HG03039 (cell line): ENCODE measurements around the gene HS2ST1.
"Not testable (repeated sequence)": the region's sequence is repeated elsewhere in the genome, so short reads cannot be mapped to it uniquely, and the experiment has no call there.

Experiments
- ATAC-seq: cut with Tn5 transposase; IDR thresholded peaks from one replicate; pipeline ENCODE4 v1.9.1; 2021; ENCODE audit warnings: mild to moderate bottlenecking, moderate library complexity; ENCODE audit not compliant: unreplicated experiment

The HS2ST1 gene

DNA sequence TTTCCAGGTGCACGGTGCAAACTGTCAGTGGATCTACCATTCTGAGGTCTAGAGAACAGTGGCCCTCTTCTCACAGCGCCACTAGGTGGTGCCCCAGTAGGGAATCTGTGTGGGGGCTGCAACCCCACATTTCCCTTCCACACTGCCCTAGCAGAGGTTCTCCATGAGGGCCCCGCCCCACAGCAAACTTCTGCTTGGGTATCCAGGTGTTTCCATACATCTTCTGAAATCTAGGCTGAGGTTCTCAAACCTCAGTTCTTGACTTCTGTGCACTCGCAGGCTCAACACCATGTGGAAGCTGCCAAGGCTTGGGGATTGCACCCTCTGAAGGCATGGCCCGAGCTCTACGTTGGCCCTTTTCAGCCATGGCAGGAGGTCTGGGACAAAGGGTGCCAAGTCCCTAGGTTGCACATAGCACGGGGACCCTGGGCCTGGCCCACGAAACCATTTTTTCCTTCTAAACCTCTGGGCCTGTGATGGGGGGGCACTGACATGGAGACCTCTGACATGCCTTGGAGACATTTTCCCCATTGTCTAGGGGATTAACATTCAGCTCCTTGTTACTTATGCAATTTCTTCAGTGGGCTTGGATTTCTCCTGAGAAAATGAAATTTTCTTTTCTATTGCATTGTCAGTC is 10.0 kb downstream of the HS2ST1 start:
- ATAC-seq: no peak

DNA sequence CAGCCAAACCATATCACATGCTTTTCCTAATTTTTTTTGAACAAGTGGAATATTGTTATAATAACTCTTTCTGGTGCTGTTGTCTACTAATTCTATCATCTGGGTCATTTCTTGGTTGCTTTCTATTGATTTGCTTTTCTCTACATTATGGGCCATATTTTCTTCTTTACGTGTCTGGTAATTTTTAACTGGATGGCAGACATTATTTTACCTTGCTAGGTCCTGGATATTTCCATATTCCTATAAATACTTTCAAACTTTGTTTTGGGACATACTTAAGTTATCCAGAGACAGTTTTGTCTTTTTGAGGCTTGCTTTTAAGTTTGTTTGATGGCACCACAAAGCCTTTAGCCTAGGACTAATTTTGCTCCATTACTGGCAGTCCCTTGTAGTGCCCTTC is 11.3 kb downstream of the HS2ST1 start:
- ATAC-seq: no peak

DNA sequence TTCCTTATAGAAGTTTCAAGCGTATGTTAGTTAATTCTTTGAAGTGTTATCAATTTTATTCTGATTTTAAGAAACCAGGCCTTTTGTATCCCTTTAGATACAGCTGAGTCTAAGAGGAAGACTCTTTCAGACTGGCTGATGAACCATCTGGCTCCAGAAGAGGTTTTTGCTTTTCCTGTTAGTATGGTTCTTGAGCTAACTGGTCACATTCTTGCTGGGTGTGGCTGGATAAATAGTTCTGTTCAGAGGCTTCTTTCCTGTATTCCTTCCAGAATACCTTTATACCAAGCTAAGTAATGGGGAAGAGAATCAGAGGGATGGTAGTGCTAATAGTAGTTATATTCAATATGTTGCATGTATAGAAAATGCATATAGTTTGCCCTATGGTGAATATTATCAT is 12.4 kb downstream of the HS2ST1 start:
- no peak for ATAC-seq

DNA sequence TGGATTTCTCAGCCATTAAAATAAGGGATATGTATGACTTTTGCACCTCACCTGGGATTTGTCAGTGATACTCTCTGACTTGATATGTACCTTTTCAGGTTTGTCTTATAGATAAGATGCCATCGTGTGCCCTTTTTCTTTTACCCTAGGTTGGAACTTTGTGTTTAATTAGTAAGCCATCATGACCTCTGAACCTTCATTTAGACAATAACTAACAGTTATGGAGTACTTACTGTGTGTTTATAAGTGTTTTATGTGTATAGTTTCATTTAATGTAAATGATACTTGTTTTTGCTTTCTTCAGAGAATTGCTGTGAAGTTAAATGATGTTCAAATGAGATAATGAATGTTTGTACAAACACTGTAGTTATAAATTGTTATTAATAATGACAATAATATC is 14.4 kb downstream of the HS2ST1 start:
- no peak for ATAC-seq

DNA sequence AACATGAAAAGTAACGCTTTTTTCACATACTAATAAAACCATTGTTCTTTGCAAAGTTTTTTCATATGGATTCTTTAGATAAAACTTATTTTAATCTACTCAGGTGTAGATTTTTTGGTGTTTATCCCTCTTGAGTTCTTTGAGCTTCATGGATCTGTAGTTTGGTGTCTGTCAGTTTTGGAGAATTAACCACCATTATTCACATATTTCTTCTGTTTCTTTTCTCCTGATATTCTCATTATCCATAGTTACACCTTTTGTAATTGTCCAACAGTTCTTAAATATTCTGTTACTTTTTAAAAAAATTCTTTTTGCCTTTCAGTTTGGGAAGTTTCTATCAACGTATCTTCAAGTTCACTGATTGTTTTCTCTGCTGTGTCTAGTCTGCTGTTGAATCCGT is 18.6 kb downstream of the HS2ST1 start:
- ATAC-seq: no peak

DNA sequence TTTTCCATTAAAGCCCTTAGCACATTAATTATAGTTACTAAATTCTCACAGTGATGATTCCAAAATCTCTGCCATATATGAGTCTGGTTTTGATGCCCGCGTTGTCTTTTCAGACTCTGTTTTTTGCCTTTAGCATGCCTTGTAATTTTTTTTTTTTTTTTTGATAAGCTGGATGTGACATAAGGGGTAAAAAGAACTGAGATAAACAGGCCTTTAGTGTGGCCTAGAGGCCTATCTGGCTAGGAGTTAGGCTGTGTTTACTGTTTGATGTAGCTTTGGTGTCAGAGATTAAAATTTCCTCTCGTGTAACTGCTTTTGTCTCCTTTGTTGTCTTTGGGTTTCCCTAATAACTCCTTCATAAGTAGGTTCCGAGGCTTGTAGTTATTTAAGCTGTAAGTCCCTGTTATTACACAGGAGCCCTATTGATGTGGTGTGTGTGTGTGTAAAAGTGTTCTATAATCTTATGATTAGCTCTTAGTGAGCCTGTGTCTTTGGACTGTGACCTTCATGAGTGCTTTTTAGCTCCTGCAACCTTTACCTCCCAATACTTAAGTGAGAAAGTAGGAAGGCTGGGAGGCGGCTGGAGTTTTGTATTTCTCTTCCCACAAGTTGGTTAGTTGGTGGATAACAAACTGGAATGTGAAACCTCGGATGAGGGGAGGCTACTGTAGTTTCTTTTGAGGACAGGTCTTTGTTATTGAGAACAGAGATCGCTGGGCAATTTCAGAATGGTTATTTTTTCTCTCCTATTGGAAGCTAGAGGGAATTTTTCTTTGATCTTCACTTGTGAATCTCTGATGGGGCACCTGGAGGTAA is 19.3 kb downstream of the HS2ST1 start:
- no peak for ATAC-seq

DNA sequence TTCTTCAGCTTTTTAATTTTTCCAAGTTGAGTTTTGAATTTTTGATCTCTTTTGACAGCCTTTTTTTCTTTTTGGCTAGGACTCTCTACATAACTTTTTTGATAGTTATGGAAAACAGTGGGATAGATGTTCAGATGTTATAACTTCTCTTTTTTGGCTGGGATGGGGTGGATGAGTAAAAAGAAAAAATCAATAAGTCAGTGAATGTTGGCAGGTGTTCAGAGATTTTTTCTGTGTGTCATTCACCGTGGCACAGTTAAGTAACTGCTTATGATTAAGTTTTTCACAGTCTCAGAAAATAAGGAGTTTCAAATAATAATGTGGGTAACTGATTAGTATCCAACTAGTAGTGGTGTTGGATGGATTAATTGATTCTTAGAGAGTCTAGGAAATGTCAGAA is 24.0 kb downstream of the HS2ST1 start:
- ATAC-seq: no peak

DNA sequence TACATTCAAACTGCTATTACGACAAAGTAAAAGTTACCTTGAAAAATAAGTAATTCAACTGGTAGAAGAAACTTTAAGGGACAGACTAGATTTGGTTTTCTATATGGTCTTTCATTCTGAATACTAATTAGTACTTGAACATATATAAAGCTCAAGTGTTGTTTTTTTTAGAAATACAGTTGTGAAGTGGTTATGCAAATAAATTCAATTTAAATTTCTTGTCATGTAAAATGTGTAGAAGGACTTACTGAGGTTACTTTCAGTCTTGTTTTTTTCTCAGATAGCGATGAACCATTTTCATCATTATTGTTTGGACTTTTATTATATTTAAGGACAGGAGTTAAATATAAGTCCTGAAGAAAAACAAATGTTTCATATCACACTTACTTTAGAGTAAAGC is 24.4 kb downstream of the HS2ST1 start:
- ATAC-seq: no peak

DNA sequence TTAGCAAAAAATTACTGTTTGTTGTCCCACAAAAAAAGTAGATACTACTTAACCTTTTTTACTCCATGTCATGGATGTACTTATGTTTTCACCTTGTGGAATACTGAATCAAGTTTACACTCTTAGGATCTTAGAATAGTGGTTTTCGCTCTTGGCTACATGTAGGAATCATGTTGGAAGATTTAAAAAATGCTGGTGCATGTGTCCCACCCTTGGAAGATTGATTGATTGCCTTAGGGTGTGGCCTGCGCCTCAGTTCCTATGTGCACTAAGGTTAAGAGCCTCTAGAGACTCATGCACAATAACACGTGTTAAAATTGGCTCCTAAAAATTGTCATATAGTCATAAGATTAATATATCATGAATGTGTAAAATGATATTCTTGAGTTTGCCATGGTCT is 25.0 kb downstream of the HS2ST1 start:
- no peak for ATAC-seq

DNA sequence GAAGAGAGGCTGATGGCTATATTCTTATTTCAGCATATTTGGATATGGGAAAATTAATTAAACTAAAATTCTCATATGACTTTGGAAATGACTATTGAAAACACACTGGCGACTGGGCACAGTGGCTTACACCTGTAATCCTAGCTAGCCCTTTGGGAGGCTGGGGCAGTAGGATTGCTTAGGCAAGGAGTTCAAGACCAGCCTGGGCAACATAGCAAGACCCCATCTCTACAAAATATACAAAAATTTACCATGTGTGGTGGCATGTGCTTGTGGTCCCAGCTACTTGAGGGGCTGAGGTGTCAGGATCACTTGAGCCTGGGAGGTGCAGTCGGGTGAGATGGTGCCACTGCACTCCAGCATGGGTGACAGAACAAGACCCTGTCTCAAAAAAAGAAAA is 26.2 kb downstream of the HS2ST1 start:
- no peak for ATAC-seq

DNA sequence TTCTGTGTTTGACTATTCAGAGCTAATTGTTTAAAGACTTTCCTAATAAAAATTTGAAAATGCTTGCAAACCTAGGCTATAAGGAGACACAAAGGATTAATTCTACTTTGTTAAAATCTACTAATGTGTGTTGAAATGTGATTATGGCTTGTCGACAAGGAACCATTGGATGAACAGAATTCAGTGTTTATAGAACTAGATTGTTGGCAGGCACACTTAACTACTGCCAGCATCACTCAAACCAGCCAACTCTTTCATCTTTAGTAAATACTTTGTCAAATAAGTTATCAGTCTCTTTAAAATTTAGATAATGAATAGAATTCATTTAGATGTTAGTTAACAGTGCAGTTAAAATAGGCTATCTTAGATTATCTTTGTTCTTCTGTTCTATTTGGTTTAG is 27.6 kb downstream of the HS2ST1 start:
- ATAC-seq: no peak

DNA sequence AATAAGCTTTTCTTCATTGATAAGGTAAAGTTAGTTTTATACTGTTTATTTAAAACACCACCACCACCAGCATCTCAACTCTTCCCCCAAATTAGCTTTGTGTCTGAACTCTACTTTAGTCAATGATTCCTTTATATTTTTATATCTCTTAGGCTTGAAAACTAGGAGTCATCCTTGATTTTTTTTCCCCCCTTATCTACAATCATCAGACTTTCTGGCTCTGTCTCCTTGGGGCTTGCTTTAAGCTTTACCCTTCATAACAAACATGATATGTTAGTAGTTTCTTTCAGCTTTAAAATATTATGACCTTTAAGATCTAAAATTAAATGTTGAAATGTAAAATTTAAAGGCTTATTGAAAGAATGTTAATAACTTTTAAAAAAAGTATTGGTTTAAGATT is 28.3 kb downstream of the HS2ST1 start:
- ATAC-seq: no peak

DNA sequence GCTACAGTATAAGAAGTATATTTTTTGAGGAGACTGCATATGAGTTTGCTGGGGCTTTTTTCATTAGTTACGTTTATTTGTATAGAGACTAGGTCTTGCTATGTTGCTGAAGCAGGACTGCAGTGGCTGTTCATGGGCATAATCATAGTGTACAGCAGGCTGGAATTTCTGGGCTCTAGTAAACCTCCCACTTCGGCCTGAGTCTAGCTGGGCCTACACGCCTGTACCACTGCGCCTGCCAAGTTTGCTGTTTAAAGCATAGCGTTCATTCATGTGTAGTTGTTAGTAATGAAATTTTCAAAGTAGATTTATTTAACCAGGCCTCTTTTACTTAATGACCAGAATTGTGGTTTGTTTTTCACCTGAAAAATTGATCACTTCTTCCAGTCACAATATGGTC is 33.8 kb downstream of the HS2ST1 start:
- no peak for ATAC-seq

DNA sequence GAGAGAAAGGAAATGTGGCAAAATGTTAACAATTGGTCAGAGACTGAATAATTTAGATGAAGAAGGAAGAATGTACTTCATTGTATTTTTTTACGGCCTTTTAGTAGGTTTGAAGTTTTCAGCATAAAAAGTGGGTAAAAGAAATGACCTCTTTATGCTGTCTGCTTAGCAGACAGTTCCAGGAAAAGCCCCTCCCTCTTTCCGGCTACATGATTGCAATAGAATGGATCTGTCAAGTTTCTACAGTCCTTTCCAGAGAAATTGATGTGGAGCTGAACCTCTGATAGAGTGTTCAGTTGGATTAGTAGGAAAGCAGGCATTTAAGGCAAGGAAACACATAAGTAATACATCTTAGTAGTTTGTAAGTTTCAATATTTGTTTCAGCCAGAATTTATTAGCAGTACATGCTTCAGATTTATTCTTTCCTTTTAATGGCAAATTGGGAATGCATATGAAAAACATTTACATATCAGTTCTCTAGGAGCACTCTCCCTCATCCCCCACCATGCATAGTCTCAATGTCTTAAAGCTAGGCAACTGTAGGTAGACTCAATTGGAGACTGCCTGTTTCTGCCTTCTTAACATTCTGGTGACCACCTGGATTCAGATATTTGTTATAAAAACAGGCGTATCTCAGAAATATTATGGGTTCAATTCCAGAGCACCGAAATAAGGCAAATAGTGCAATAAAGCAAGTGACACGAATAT is 36.4 kb downstream of the HS2ST1 start:
- ATAC-seq: no peak

DNA sequence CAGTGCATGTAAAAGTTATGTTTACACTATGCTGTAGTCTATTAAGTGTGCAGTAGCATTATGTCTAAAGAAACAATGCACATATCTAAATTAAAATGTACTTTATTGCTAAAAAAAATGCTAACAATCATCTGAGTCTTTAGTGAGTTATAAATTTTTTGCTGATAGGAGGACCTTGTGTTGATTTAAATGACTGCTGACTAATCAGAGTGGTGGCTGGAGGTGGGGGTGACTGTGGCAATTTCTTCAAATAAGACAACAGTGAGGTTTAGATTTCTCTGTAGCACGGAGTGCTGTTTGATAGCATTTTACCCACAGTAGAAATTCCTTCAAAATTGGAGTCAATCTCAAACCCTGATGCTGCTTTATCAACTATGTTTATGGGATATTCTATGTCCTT is 37.0 kb downstream of the HS2ST1 start:
- ATAC-seq: no peak

DNA sequence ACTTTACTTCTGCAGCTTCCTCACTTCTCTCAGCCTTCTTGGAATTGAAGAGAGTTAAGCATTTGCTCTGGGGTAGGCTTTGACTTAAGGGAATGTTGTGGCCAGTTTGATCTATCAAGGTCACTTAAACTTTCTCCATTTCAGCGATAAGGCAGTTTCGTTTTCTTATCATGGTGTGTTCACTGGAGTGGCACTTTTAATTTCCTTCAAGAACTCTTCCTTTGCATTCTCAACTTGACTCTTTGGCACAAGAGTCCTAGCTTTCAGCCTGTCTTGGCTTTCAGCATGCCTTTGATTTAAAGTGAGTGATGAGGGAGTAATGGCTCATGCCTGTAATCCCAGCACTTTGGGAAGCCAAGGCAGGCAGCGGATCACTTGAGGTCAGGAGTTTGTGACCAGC is 38.7 kb downstream of the HS2ST1 start:
- no peak for ATAC-seq

DNA sequence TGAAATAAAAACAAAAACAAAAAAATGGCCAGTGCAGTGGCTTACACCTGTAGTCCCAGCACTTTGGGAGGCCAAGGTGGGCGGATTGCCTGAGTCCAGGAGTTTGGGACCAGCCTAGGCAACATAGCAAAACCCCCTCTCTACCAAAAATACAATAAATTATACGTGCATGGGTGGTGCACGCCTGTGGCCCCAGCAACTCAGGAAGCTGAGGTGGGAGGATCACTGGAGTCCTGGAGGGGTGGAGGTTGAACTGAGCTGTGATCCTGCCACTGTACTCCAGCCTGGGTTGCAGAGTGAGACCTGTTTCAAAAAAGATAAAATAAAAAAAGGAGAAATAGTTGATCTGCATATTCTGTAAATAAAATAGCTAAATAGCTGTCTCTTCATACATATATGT is 41.2 kb downstream of the HS2ST1 start:
- ATAC-seq: no peak

DNA sequence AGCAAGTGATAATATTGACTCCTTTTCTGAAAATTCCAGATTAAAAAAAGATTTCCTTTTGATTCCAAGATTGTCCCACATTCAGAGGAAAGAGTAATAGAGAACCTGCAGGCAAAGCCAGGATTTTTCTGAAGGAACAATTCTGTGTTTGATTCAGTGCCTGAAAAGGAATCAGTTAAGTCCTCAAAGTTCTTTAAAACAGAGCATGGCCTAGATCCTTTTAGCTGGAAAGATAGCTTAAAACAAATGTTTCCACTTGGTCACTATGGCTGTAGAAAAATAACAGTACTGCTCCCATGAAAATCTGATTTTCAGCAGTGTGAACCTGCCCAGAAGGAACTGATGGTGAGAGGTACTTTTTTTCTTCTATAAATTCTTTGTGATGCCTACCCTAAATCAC is 41.8 kb downstream of the HS2ST1 start:
- ATAC-seq: no peak

DNA sequence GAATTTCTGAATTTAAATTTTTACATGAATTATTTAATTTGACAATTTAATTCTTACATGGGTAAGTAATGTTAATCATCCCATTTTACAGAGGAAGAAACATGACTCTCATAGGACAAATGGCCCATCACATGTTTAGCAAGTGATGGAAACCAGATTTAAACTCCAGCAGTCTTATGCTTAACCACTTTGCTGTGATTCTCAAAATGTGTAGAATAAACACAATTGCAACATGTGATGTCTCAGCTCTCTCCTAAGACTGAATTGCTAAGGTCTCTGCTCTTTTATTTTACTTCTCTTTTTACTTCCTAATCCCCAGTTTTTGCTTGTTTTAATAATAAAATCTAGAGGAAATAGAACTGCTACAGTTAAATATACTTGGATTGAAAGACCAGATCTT is 42.8 kb downstream of the HS2ST1 start:
- ATAC-seq: no peak

DNA sequence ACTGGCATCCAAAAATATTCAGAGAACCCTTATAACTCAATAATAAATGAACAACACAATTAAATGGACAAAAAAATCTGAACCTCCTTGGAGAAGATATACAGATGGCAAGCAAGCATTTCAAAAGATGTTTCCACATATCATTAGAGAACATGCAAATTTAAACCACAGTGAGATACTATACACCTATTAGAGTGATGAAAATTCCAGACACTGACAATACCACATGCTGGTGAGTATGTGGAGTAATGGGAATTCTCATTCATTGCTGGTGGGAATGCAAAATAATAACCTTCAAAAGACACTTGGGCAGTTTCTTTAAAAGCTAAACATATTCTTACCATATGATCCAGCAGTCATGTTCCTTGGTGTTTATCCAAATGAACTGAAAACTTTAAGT is 46.1 kb downstream of the HS2ST1 start:
- no peak for ATAC-seq

DNA sequence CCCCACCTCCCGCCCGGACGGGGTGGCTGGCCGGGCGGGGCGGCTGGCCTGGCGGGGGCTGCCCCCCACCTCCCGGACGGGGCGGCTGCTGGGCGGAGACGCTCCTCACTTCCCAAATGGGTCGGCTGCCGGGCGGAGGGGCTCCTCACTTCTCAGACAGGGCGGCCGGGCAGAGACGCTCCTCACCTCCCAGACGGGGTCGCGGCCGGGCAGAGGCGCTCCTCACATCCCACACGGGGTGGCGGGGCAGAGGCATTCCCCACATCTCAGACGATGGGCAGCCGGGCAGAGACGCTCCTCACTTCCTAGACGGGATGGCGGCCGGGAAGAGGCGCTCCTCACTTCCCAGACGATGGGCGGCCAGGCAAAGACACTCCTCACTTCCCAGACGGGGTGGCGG is 49.4 kb downstream of the HS2ST1 start:
- not testable (repeated sequence) for ATAC-seq
